Cardiac fibroblast (primary cell): ENCODE measurements around the gene ABCF2.

ENCODE experiments used
- DNase-seq, 2 donors: peaks; one replicate each; pipeline versions ENCODE4 v3.0.0 to v3.0.0-alpha.2; 2010; ENCODE audit warnings: low read depth in 2 of 2
- H3K4me3 ChIP-seq, 2 donors: replicated peaks in 1 of 2; 1 replicate in 1 of 2; 2 replicates in 1 of 2; pipeline ENCODE4 v1.5.1; 2011; ENCODE audit warnings: low read depth in 2 of 2, low read length in 2 of 2, mild to moderate bottlenecking in 2 of 2, moderate library complexity in 1 of 2
- CTCF ChIP-seq: IDR thresholded peaks from one replicate; pipeline ENCODE4 v1.5.1; 2011; ENCODE audit warnings: low read depth, mild to moderate bottlenecking, low read length, inconsistent platforms

Gene ABCF2

GRCh38 chr7:151242159-151243044 is 15.4 kb upstream of the ABCF2 start:
- H3K4me3 ChIP-seq: no peak overlapping the region
- no peak for TF ChIP-seq CTCF

GRCh38 chr7:151241755-151242096 is 14.7 kb upstream of the ABCF2 start:
- no peak overlapping the region for H3K4me3 ChIP-seq
- TF ChIP-seq CTCF: no peak
- DNase-seq: no peak

More at GRCh38 chr7:151242159-151243044, 15.4 kb upstream of the ABCF2 start:
- DNase-seq: no peak

GRCh38 chr7:151240942-151241754 is 14.1 kb upstream of the ABCF2 start:
- TF ChIP-seq CTCF: no peak
- DNase-seq: no peak
- no peak overlapping the region for H3K4me3 ChIP-seq

- DNase-seq: no peak
- TF ChIP-seq CTCF: no peak
- no peak overlapping the region for H3K4me3 ChIP-seq
Measured at GRCh38 chr7:151240536-151240935, 13.5 kb upstream of the ABCF2 start.

- no peak for DNase-seq
- H3K4me3 ChIP-seq: no peak overlapping the region
- no peak for TF ChIP-seq CTCF
Measured at GRCh38 chr7:151239837-151240459, 12.9 kb upstream of the ABCF2 start.

GRCh38 chr7:151238924-151239836 is 12.2 kb upstream of the ABCF2 start:
- no peak overlapping the region for H3K4me3 ChIP-seq
- DNase-seq: no peak
- TF ChIP-seq CTCF: no peak
